Hematopoietic multipotent progenitor cell treated with erythropoietin and hydrocortisone succinate and interleukin-3 and kit ligand, for 17 days (in vitro differentiated cells): ENCODE data around the gene THEMIS.

Experiments used
- DNase-seq: peaks from one replicate; pipeline ENCODE4 v3.0.0-alpha.2; 2015; ENCODE audit warnings: low spot score

THEMIS gene

DNA sequence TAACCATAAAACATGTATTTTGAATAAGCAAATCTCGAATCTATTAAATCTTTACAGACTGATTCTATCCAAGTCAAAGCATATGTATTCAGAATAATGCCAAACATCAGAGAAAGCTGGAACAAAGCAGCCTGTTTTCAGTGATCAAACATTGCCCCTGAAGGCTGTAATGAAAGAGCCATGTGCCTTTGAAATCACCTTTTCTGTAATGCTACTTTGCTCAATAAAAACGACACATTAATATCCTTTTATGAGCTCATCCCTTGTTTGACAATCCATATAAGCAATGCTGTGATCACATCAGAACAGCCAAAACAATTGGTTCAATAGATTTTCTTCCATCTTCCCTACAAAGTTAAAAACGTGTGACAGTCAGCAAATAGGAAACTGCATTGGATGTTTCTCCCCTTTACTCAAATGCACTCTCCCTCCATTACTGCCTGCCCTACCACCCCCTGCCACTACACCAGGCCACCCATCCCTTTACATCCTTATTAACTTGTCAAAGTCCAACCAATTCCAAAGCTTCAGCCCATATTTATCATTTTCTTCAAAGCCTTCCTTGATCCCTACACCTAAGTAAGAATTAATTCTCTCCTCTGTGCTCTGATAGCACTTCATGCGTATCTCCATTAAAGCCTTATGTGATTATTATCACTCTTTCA lies 42.0 kb downstream of the THEMIS start:
- DNase-seq, result no peak

DNA sequence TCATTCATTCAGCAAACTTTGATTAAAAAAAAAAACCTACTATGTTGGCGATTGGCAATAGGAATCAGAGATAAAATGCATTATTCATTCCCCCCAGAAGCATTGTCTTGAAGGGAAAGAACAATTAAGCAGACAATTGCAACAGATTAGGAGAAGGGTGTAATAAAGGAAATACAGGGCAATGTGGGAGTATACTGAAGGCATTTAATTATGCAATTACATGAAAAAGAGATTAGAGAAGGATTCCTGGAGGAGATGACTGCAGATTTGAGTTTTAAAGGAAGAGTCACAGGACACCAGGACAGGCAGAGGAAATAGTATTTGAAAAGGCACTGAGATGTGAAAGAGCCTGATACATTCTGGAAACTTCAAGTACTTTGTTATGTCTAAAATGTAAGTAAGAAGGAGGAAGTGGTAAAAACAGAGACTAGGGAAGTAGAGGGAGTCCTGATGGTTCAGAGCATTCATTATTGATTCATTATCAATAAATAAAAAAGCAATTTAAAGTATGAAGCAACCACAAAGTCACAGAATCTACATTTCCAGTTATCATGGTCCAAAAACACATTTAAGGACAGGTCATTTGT lies 43.7 kb downstream of the THEMIS start:
- no peak for DNase-seq

DNA sequence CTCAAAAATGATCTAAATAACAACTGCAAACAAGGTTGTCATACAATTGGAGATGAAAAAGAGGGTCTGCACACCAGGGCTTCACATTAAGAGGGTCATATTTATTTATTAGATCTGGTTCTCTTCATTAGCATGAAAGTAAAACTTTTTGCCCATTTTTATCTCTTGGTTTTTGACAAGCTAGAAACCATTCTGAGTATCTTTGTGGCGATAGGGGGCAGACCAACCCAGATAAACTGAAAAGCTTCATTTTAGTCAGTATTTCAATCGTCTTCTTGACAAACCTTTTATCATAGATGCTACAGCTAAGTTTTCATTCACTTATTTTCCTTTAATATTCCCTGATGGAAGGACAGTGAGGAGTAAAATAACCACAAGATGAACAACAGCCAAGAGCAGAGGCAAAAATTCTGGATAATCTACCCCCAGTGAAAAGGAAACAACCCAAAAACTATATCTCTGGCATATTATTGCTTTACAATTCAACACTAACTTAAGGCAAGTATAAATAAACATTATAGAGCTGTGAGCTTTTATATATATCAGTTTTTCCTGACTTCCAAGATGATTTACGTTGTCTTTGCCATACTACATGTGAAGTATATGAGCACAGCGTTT lies 45.2 kb downstream of the THEMIS start:
- no peak for DNase-seq

DNA sequence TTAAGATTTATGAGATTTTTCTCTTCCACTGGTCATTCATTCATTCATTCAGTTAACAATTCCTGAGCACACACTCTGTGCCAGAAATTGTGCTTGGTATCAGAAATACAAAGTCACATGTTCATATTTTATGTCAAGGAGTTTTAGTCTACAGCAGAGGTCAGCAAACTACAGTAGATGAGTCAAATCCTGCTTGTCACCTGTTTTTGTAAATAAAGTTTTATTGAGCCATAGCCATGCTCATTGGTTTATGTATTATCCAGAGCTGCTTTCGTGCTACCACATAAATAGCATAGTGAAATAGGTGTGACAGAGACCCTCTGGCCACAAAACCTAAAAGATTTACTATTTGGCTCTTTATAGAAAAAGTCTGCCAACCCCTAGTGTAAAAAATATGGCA lies 46.8 kb downstream of the THEMIS start:
- no peak for DNase-seq

GRCh38 chr6:127851197-127851596 lies 49.7 kb downstream of the THEMIS start:
- DNase-seq, result no peak

GRCh38 chr6:127845242-127845641 lies 55.6 kb downstream of the THEMIS start:
- DNase-seq, result no peak

DNA sequence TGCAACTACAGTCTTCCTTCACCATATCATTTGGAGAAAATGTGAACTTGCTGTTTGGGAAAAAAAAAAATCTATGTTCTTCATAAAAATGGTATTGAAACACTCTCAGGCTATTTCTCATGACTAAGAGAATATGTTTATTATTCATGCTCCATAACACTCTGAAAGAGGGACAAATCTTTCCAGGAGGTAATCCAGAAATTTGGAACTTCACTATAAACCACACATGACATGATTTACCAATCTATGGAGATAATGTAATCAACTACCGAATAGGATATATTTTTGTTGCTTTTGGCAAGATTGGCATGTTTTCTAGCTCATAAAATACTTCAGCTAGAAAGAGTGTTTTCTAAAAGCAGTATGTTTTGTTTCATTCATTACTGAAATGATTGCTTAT lies 56.3 kb downstream of the THEMIS start:
- DNase-seq, result no peak

DNA sequence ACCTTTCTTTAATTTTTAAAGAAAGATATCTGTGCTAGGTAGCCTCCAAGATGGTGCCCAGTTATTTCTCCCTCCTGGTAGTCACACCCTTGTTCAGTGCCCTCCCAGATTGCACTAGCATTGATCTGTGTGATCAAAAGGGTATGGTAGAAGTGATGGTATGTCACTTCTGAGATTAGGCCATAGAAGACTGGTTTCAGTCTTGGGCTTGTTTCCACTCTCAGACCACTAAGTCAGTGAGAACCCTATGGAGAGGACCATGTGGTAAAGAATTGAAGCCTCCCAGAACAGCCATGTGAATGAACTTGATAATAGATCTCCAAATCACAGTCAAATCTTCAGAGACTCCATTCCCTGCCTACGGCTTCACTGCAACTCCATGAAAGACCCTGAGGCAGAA lies 57.3 kb downstream of the THEMIS start:
- DNase-seq, result no peak

DNA sequence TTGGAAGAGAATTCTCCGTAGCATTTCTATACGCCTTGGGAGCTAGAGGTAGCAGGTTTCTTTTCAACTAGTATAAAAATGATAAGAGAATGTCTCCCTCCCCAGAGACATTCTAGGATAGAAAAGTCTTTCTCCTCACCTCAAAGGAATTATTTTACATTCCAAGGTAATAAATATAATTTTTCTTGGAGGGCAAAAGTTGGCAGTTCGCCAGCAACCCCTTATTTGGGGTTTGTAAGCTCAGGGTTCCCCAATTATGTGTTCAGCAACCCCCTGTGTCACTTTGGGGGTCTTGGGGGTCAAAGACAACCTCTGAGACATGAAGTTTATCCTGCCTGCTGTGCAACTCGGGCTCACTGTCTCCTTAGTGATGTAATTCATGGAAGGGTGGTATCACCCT lies 58.3 kb downstream of the THEMIS start:
- no peak for DNase-seq

GRCh38 chr6:127841811-127842210 lies 59.0 kb downstream of the THEMIS start:
- no peak for DNase-seq

GRCh38 chr6:127834136-127834535 lies 66.7 kb downstream of the THEMIS start:
- no peak for DNase-seq

DNA sequence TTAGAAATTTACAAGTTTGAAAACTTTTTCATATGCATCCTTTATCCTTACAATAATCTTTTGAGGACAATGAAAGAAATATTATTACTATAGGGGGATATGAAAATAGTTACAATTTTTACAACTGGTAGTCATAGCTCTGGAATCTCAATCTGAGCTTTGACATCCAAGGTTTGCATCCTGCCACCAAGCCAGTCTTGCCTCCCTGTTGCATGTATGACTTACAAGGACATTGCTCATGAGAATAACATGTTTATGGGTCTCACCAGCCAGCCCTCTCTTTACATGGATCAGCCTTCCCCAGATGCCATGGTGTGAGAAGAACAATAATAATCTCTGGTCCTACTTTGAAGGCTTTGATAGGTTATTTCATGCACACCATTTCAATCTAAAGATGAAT lies 67.5 kb downstream of the THEMIS start:
- DNase-seq, result no peak

- no peak for DNase-seq
Observed at GRCh38 chr6:127832381-127832780, 68.5 kb downstream of the THEMIS start.

GRCh38 chr6:127824061-127824460 lies 76.8 kb downstream of the THEMIS start:
- no peak for DNase-seq

GRCh38 chr6:127821431-127821830 lies 79.4 kb downstream of the THEMIS start:
- no peak for DNase-seq

DNA sequence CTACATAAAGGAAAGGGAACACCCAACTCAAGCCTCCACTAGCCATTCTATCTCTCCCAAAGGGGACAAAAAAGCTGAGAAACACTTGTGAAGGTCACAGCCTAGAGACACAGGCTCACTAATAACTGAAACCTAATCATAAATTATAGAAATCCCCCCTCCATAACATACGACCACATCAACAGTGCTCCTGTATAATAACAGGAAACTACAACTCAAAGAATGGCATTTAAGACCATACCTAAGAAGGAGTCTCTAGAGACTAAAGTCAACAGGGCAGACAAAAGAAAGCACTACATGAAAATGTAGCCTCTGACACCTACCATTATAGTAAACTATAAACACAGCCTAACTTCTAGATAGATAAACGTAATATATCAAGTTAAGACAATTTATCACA lies 82.7 kb downstream of the THEMIS start:
- DNase-seq, result no peak

GRCh38 chr6:127816643-127817042 lies 84.2 kb downstream of the THEMIS start:
- no peak for DNase-seq

DNA sequence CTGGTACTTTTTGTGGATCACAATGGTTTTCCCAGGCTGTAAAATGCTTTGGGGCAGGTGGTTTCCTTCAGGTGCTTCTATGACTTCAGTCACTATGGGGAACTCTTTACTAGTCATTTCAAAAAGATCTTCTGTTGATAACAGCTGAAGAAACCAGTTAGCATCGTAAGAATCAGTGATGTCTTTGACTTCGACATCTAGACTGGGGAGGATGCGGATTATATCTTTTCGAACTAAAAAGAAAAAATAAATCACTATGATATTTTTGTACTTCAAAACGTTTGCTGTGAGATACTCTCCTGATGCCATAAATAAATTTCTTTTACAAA lies 87.2 kb downstream of the THEMIS start:
- no peak for DNase-seq

DNA sequence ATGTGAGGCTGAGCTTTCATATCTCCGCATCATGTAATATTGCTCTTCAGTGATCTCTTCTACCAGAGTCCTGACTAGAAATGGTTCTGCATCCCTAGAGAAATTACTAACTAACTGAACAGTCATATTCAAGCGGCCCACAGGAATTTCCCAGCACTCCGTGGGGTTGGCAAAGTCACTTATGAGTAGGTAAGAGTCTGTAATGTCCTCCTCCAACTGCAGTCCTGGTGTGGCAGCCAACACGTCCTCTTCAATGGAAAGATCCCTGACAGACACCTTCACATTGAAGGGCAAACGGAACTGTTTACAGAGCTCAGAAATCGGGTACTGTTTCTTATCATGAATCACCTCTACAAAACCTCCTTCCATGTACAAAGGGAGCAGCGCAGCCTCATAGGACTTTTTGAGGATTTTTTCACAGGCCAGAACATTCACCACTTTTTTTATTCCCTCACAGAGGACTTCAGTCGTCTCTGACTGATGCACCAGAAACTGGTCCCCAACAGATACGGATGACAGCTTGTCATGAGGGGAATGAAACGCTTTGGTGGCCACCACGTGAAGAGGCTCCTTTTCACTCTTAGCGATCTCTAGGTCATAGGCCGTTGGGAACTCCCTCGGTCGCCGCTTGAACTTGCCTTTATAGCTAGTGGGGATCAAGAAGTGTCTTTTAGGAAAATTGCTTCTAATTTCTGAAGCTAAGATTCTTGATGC lies 87.7 kb downstream of the THEMIS start:
- DNase-seq, result no peak

DNA sequence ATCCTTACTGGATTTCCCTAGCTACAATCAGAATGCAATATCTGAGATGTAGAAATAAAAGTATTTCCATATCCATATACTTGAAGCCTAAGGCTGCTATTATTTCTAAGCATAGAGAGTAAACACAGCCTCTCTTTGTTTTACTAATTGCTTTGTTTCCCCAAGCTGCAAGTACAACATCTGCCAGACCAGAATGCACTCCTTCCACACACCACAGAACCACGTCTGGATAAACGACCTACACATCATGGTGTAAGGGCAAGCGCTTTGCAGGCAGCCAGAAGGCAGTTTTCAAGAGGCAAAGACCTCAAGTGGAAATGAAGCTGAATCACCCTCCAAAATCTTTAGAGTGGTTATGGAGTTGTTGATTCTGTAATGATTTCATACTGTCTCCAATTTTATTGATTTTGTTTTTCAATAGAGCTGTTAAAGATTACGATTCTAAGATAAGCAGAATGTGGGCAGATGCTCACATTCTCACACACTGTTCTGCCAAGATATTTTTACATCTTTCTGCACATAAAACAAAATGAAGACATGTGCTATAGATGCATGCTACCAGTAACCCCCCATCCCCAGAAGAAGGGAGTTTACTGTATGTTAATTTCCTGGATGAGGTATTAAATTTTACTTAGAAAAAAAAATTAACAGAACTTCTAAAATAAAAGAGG lies 88.8 kb downstream of the THEMIS start:
- no peak for DNase-seq

- no peak for DNase-seq
Observed at GRCh38 chr6:127807806-127808517, 92.9 kb downstream of the THEMIS start.

- DNase-seq, result no peak
Observed at GRCh38 chr6:127796713-127797112, 104.1 kb downstream of the THEMIS start.
